ENCODE results near the gene MSMB. TPM values are rescaled to one million over a fixed set of nuclear protein-coding genes. Genes with fewer than 3 reads are reported as not detected.

MSMB gene
- total and polyA plus RNA-seq, 2 of the 8 experiments (the other 6 are each of a cell fraction or from before 2014, with no cell fraction given): not detected

- TF ChIP-seq YY1 (IDR thresholded peaks at IDR 0.05; ENCODE audit: low read depth, low read length) (no peak), SAP30 (IDR thresholded peaks at IDR 0.05; ENCODE audit: insufficient read depth, insufficient replicate concordance, low read length) (no peak), TCF12 (IDR thresholded peaks at IDR 0.05; ENCODE audit: low read depth, low read length) (no peak), ATF2 (IDR thresholded peaks at IDR 0.05; ENCODE audit: low read length) (no peak), SP1 (IDR thresholded peaks at IDR 0.05; ENCODE audit: low read depth, low read length) (no peak), CTBP2 (IDR thresholded peaks at IDR 0.05; ENCODE audit: borderline replicate concordance, insufficient read depth, insufficient read length, low read length) (no peak), NANOG (IDR thresholded peaks at IDR 0.05; ENCODE audit: insufficient read depth, low read depth, low read length, poor library complexity, severe bottlenecking) (no peak), GTF2F1 (IDR thresholded peaks at IDR 0.05; ENCODE audit: borderline replicate concordance, low read depth, low read length) (no peak)
Measured at GRCh38 chr10:46031648-46032532, 14.2 kb downstream of the MSMB start (continued).

Measured in H1 (cell line).